ENCODE results near the gene OR10AD1. TPM values are rescaled to one million over a fixed set of nuclear protein-coding genes. Genes with fewer than 3 reads are reported as not detected.
"Not testable (repeated sequence)": the region's sequence is repeated elsewhere in the genome, so short reads cannot be mapped to it uniquely, and the experiment has no call there.

The OR10AD1 gene
- total and polyA plus RNA-seq, 9 donors = not detected

DNA sequence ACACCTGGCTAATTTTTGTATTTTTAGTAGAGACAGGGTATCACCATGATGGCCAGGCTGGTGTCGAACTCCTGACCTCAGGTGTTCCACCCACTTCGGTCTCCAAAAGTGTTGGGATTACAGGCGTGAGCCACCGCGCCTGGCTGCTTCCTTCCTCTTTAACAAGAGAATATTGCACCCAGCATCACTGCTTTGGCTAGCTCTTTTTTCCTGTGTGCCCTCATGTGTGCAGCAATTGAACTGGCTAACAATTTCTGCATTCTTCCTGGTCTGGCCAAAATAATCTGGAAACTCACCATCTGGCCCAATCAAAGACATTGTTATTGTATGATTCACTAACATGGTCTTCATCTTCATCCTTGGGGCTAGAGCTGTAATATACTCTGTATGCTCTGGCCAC lies 43.0 kb downstream of the OR10AD1 start:
- H3K36me3 ChIP-seq = no peaks in the 10 kb centered on the region
- no peaks in the 10 kb centered on the region for H3K9me3 ChIP-seq
- no peak overlapping the region for H3K27ac ChIP-seq
- H3K27me3 ChIP-seq = no peaks in the 10 kb centered on the region
- H3K4me1 ChIP-seq (ENCODE audit: insufficient read depth) = peaks cover 5% of the 10 kb centered on the region
- no peak for DNase-seq
- intact Hi-C loops (cut with DNase I) = loop anchor here in 3 of 4 donors (10.0 kb wide), 1 partner anchor 75 kb away; no protein-coding TSS in a partner anchor
- no peak overlapping the region for H3K4me3 ChIP-seq
- WGBS, 3 donors = 90 to 93% (median 92%) methylated on average over 5 of the region's 5 CpGs
- TF ChIP-seq POLR2A (IDR thresholded peaks at IDR 0.05) (no peak), EP300 (IDR thresholded peaks at IDR 0.05) (no peak)
- TF ChIP-seq, protein P1, sequence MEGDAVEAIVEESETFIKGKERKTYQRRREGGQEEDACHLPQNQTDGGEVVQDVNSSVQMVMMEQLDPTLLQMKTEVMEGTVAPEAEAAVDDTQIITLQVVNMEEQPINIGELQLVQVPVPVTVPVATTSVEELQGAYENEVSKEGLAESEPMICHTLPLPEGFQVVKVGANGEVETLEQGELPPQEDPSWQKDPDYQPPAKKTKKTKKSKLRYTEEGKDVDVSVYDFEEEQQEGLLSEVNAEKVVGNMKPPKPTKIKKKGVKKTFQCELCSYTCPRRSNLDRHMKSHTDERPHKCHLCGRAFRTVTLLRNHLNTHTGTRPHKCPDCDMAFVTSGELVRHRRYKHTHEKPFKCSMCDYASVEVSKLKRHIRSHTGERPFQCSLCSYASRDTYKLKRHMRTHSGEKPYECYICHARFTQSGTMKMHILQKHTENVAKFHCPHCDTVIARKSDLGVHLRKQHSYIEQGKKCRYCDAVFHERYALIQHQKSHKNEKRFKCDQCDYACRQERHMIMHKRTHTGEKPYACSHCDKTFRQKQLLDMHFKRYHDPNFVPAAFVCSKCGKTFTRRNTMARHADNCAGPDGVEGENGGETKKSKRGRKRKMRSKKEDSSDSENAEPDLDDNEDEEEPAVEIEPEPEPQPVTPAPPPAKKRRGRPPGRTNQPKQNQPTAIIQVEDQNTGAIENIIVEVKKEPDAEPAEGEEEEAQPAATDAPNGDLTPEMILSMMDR (IDR thresholded peaks at IDR 0.05) = no peak

- WGBS, 3 donors = 64 to 67% (median 64%) methylated on average over 3 of the region's 3 CpGs
- Histone ChIP-seq H3K36me3 (no peaks in the 10 kb centered on the region), H3K4me1 (ENCODE audit: insufficient read depth) (peaks cover 5% of the 10 kb centered on the region), H3K4me3 (peak overlapping the region; percentile 79), H3K27me3 (no peaks in the 10 kb centered on the region), H3K9me3 (no peaks in the 10 kb centered on the region), H3K27ac (peak overlapping the region in 1 of 2 donors; percentile 81)
- intact Hi-C loops (cut with DNase I) = loop anchor here in 2 of 4 donors (5.0 to 10.0 kb wide), 2 partner anchors 53 to 56 kb away; partner anchors contain the start of gene SENP1 (in 1 of the 2)
- TF ChIP-seq POLR2A (IDR thresholded peaks at IDR 0.05) (no peak), EP300 (IDR thresholded peaks at IDR 0.05) (no peak)
- TF ChIP-seq, protein P1 (IDR thresholded peaks at IDR 0.05) = no peak
- DNase-seq = no peak
Observed at GRCh38 chr12:48157889-48158370, 45.2 kb downstream of the OR10AD1 start.

DNA sequence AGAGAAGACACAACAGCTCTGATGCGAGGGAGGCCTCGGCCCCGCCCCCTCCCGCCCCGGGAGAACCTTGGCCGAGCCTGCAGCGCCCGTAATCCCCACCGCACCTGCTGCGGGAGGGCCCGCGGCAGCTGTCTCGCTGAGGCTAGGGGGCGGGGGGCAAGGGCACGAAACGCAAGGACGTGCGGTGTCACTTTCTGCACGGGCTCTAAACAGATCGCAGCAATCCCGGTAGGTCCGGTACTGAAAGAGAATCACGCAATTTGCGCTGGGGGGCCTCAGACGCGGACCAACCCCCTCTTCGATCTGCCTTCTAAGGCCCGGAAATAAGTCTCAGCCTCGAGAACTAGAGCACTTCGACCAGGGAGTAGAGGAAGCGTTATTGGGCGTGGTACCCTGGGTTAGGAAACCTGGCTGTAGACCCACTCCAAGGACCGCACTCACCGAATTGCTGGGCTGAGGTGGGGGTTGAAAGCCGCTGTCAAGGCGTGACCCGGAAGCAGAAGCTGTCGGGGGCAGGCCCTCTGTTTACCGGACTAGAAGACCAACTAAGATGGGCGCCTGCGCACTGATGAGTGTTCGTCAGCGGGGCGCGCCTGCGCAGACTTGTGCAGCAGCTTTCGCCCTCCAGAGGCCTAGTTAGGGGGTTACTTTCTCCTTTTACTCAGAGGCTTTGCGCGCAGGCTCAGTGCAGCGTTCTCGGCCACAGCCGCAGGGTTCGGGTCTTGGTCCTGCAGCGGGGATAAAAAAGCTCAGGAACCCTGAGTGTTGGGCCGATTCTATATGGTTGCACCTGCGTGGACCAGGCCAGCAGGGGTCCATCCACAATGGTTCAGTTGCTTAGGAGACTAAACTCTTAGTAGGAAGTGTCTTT lies 45.8 kb downstream of the OR10AD1 start, which contains the start of gene ASB8:
Gene ASB8 (minus strand): TSS at position 498 of the 871 bp plus-strand sequence. CDS start 4,019 bp downstream, outside the sequence.
- Histone ChIP-seq H3K36me3 (no peaks in the 10 kb centered on the region), H3K27ac (peak within 1 kb of the TSS; percentile 26 to 81), H3K27me3 (no peaks in the 10 kb centered on the region), H3K9me3 (no peaks in the 10 kb centered on the region), H3K4me1 (ENCODE audit: insufficient read depth) (peaks cover 5% of the 10 kb centered on the region), H3K4me3 (peak within 1 kb of the TSS; percentile 79)
- intact Hi-C loops (cut with DNase I) = loop anchor here in 2 of 4 donors (5.0 to 10.0 kb wide), 2 partner anchors 52 to 55 kb away; partner anchors contain the start of gene SENP1 (in 1 of the 2)
- peak; percentile 98 to 100 (median 99) for DNase-seq
- TF ChIP-seq EP300 (IDR thresholded peaks at IDR 0.05) (no peak), POLR2A (IDR thresholded peaks at IDR 0.05) (no peak)
- TF ChIP-seq, protein P1 (IDR thresholded peaks at IDR 0.05) = peak; percentile 30 to 82 (median 79)
- WGBS, 3 donors = 0 to 1% (median 0%) methylated on average over 56 of the region's 56 CpGs

DNA sequence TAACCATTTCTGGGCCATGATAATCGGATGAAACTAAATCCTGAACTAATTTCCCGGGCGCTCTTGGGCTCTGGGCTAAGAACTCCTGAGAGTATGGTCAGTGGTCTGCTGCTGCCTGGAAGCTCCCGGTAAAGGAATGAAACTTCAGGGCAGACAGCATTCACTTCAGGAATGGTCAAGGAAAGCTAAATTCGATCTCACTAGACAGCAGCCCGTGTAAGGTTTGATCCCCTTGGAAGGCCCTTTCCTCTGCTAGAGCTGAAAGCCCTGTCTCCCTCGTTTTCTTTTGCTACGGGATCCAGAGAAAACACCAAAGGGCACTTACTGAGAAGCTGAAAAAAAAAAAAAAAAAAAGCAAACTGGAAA lies 46.5 kb downstream of the OR10AD1 start:
- no peak for DNase-seq
- Histone ChIP-seq H3K27ac (peak overlapping the region in 1 of 2 donors; percentile 81), H3K36me3 (no peaks in the 10 kb centered on the region), H3K27me3 (no peaks in the 10 kb centered on the region), H3K4me3 (peak overlapping the region; percentile 79), H3K4me1 (ENCODE audit: insufficient read depth) (peaks cover 5% of the 10 kb centered on the region), H3K9me3 (no peaks in the 10 kb centered on the region)
- 8 to 15% (median 14%) methylated on average over 8 of the region's 8 CpGs for WGBS, 3 donors
- intact Hi-C loops (cut with DNase I) = loop anchor here in 2 of 4 donors (5.0 to 10.0 kb wide), 2 partner anchors 52 to 54 kb away; partner anchors contain the start of gene SENP1 (in 1 of the 2)
- TF ChIP-seq EP300 (IDR thresholded peaks at IDR 0.05) = no peak
- TF ChIP-seq, protein P1 (IDR thresholded peaks at IDR 0.05) = no peak
- TF ChIP-seq POLR2A (IDR thresholded peaks at IDR 0.05) = no peak

- 93 to 97% (median 93%) methylated on average over 5 of the region's 5 CpGs for WGBS, 3 donors
- intact Hi-C loops (cut with DNase I) = loop anchor here in 2 of 4 donors (5.0 to 10.0 kb wide), 2 partner anchors 51 to 53 kb away; partner anchors contain the start of gene SENP1 (in 1 of the 2)
Observed at GRCh38 chr12:48155786-48156185, 47.3 kb downstream of the OR10AD1 start.

More at GRCh38 chr12:48155786-48156185, 47.3 kb downstream of the OR10AD1 start:
- H3K9me3 ChIP-seq; DNase-seq; H3K27me3 ChIP-seq; H3K4me3 ChIP-seq; H3K27ac ChIP-seq; H3K36me3 ChIP-seq; H3K4me1 ChIP-seq (ENCODE audit: insufficient read depth): not testable (repeated sequence)
